Smooth muscle cell (in vitro differentiated cells): ENCODE data around the gene CAMK2A. TPM values are rescaled to one million over a fixed set of nuclear protein-coding genes. Genes with fewer than 3 reads are reported as not detected.

Source experiments
- DNase-seq: peaks from one replicate; lab custom pipeline; 2025; ENCODE audit not compliant: unreplicated experiment; lab: John Stamatoyannopoulos, UW
- H2AFZ ChIP-seq: fragments of 200-600 bp; sonication (generic); 2 replicates; pipeline ENCODE4 v1.6.0; 2016; ENCODE audit warnings: antibody characterized with exemption, low read depth, mild to moderate bottlenecking
- H3F3A ChIP-seq: fragments of 200-600 bp; sonication (generic); 2 replicates; pipeline ENCODE4 v1.6.0; 2017; ENCODE audit warnings: antibody characterized with exemption, low read depth
- H3K27ac ChIP-seq: fragments of 200-600 bp; sonication (generic); 2 replicates; pipeline ENCODE4 v1.5.1; 2016; ENCODE audit warnings: low read depth, mild to moderate bottlenecking
- H3K27me3 ChIP-seq: fragments of 200-600 bp; sonication (generic); 2 replicates; pipeline ENCODE4 v1.6.1; 2016; ENCODE audit warnings: low read depth, mild to moderate bottlenecking
- H3K36me3 ChIP-seq: fragments of 200-600 bp; sonication (generic); 2 replicates; pipeline ENCODE4 v1.5.1; 2016; ENCODE audit warnings: low read depth
- H3K4me1 ChIP-seq: fragments of 200-600 bp; sonication (generic); 2 replicates; pipeline ENCODE4 v1.5.1; 2016; ENCODE audit warnings: low read depth
- H3K4me2 ChIP-seq: fragments of 200-600 bp; sonication (generic); 2 replicates; pipeline ENCODE4 v1.6.0; 2016; ENCODE audit warnings: mild to moderate bottlenecking
- H3K4me3 ChIP-seq: fragments of 200-600 bp; sonication (generic); 2 replicates; pipeline ENCODE4 v1.5.1; 2016; ENCODE audit warnings: mild to moderate bottlenecking
- H3K79me2 ChIP-seq: fragments of 200-600 bp; sonication (generic); 2 replicates; pipeline ENCODE4 v1.6.0; 2016; ENCODE audit warnings: low read depth, mild to moderate bottlenecking
- H3K9ac ChIP-seq: fragments of 200-600 bp; sonication (generic); 2 replicates; pipeline ENCODE4 v1.6.0; 2016; ENCODE audit warnings: low read depth
- H3K9me3 ChIP-seq: fragments of 200-600 bp; sonication (generic); replicated peaks from 2 replicates; pipeline ENCODE4 v1.5.1; 2016; ENCODE audit warnings: low read depth
- H4K20me1 ChIP-seq: fragments of 200-600 bp; sonication (generic); 2 replicates; pipeline ENCODE4 v1.6.0; 2016; ENCODE audit warnings: low read depth
- CTCF ChIP-seq: fragments of 200-600 bp; sonication (generic); IDR thresholded peaks from 2 replicates; pipeline ENCODE4 v1.5.1; 2017; ENCODE audit warnings: borderline replicate concordance, mild to moderate bottlenecking, antibody characterized with exemption; ENCODE audit not compliant: insufficient read depth, poor library complexity, severe bottlenecking
- WGBS: methylation state at CpG from one replicate; pipeline ENCODE4 v1.1.7; 2016; ENCODE audit warnings: low lambda C conversion rate; 5-methylcytosine and 5-hydroxymethylcytosine counted together
- polyA plus RNA-seq: library from polyadenylated mRNA; unstranded; fragments of >200 nt; fragmentation: Nextera tagmentation; extraction: Ambion mirVana; gene quantifications from 2 replicates; pipeline ENCODE4 v1.2.1, GENCODE V29; 2016
- total RNA-seq: library from RNA; depleted of rRNA; stranded (reverse); fragments of >200 nt; gene quantifications from 2 replicates; pipeline ENCODE4 v1.2.3, GENCODE V29; 2014

CAMK2A gene
- total and polyA plus RNA-seq, 2 experiments from 2014 or later: 0.83 to 1.6 TPM

- no peak for TF ChIP-seq CTCF
- H3K4me2 ChIP-seq: peak overlapping the region; percentile 8
These were observed 32.6 kb upstream of the CAMK2A start for GRCh38 chr5:150322202-150322601.

GRCh38 chr5:150321784-150322183 is 32.2 kb upstream of the CAMK2A start:
- Histone ChIP-seq H3K4me2 (no peak overlapping the region), H3K4me1 (peaks cover 34% of the 10 kb centered on the region), H3K27ac (peak overlapping the region; percentile 75), H3K79me2 (no peaks in the 10 kb centered on the region), H3K4me3 (no peak overlapping the region), H4K20me1 (no peaks in the 10 kb centered on the region), H3K36me3 (no peaks in the 10 kb centered on the region), H2AFZ (no peak overlapping the region), H3K9ac (no peak overlapping the region), H3F3A (peaks cover 33% of the 10 kb centered on the region), H3K27me3 (no peaks in the 10 kb centered on the region), H3K9me3 (no peaks in the 10 kb centered on the region)
- 75% methylated on average over 1 of the region's 1 CpG for WGBS
- TF ChIP-seq CTCF: no peak
- no peak for DNase-seq

More at GRCh38 chr5:150322202-150322601, 32.6 kb upstream of the CAMK2A start:
- Histone ChIP-seq H3K4me3 (no peak overlapping the region), H2AFZ (no peak overlapping the region), H3K9ac (no peak overlapping the region), H3K27ac (peak overlapping the region; percentile 75), H3K27me3 (no peaks in the 10 kb centered on the region), H3K9me3 (no peaks in the 10 kb centered on the region), H3K36me3 (no peaks in the 10 kb centered on the region), H4K20me1 (no peaks in the 10 kb centered on the region), H3K79me2 (no peaks in the 10 kb centered on the region), H3F3A (peaks cover 31% of the 10 kb centered on the region), H3K4me1 (peaks cover 38% of the 10 kb centered on the region)
- DNase-seq: no peak

GRCh38 chr5:150321211-150321610 is 31.6 kb upstream of the CAMK2A start:
- DNase-seq: no peak
- Histone ChIP-seq H3K4me2 (no peak overlapping the region), H3K27me3 (no peaks in the 10 kb centered on the region), H4K20me1 (no peaks in the 10 kb centered on the region), H3K4me3 (no peak overlapping the region), H3K36me3 (no peaks in the 10 kb centered on the region), H3K9ac (no peak overlapping the region), H3K4me1 (peaks cover 31% of the 10 kb centered on the region), H3K9me3 (no peaks in the 10 kb centered on the region), H3F3A (peaks cover 38% of the 10 kb centered on the region), H3K27ac (peak overlapping the region; percentile 98), H2AFZ (no peak overlapping the region), H3K79me2 (no peaks in the 10 kb centered on the region)
- no peak for TF ChIP-seq CTCF
- WGBS: 77% methylated on average over 1 of the region's 1 CpG

- Histone ChIP-seq H3F3A (peaks cover 38% of the 10 kb centered on the region), H3K36me3 (no peaks in the 10 kb centered on the region), H3K27ac (peak overlapping the region; percentile 98), H3K4me1 (peaks cover 31% of the 10 kb centered on the region), H3K4me2 (peak overlapping the region; percentile 74), H3K9me3 (no peaks in the 10 kb centered on the region), H3K9ac (peak overlapping the region; percentile 12), H3K4me3 (no peak overlapping the region), H3K27me3 (no peaks in the 10 kb centered on the region), H4K20me1 (no peaks in the 10 kb centered on the region), H3K79me2 (no peaks in the 10 kb centered on the region), H2AFZ (no peak overlapping the region)
- no peak for TF ChIP-seq CTCF
- no peak for DNase-seq
- WGBS: 17% methylated on average over 2 of the region's 2 CpGs
These were observed 30.6 kb upstream of the CAMK2A start for GRCh38 chr5:150320044-150320613.
